HG02840 (cell line): Measurements from ENCODE around the gene SLC26A1.
A peak's percentile ranks its signal among the peaks of the same experiment; 100 is the strongest.

Experiments
- ATAC-seq: cut with Tn5 transposase; IDR thresholded peaks from one replicate; pipeline ENCODE4 v1.9.1; 2021; ENCODE audit warnings: mild to moderate bottlenecking, moderate library complexity, moderate number of reproducible peaks; ENCODE audit not compliant: unreplicated experiment, low FRiP score

The SLC26A1 gene

GRCh38 chr4:1030031-1030430 is 36.8 kb upstream of the SLC26A1 start:
- no peak for ATAC-seq

GRCh38 chr4:1029529-1029928 is 36.3 kb upstream of the SLC26A1 start:
- no peak for ATAC-seq

DNA sequence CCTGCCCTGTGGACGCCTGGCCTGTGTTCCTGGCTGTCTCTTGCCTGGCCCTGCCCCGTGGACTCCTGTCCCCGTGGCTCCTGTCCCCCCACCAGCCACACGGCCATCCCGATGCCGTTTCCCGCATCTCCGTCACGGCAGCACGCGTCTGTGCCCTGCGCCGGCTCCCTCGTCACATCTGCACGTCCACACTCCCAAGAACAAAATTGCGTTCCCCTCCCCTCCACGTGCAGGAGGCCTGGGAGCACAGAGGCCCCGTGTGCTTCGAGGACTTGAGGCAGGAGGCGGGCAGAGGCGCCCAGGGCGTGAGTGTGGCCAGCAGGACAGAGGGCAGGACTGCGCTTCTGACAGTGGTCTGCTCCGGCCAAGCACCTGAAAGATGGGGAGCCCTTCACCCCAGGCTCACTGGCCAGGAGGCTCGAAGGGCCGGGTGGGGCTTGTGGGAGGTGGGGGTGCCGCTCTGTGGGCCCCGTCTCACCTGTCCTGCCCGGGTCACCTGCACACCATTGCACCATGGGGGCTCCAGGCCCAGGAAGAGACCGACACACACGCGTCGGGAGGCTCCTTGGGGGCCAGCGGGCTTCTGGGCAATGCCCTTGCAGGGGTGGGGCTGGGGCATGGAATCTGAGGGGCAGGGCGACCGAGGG is 35.5 kb upstream of the SLC26A1 start:
- ATAC-seq, result no peak

GRCh38 chr4:1027915-1028238 is 34.7 kb upstream of the SLC26A1 start:
- ATAC-seq, result no peak

DNA sequence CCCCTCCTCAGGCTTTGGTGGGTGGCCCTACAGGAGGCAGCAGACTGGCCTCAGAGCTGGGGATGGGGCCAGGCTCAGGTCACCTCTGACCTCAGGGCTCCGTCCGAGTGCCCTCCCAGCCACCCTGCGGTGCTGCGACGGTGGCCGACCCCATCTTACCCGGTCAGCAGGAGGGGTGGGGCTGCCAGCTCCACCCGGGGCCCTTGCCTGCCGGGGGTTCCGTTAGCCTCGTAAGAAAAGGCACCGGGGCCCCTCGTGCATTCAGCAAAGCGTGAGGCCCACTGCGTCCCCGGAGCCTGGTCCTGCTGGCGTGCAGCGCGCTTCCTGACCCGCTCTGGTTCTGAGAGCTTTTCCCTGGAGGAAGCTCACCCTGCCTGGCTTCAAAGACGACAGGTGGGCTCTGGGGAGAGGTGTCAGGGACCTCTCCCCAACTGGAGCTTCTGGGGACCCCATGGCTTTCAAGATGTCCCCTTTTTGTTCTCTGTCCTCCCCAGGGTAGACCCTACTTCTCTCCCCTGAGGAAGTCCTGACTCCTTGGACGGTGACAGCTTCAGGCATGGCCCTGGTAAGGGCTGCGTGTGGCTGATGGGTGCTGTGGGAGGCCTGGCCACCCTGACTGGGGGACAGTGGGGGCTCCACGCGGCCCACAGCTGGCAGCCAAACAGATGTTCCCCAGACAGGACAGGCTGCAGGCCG is 34.2 kb upstream of the SLC26A1 start:
- no peak for ATAC-seq

DNA sequence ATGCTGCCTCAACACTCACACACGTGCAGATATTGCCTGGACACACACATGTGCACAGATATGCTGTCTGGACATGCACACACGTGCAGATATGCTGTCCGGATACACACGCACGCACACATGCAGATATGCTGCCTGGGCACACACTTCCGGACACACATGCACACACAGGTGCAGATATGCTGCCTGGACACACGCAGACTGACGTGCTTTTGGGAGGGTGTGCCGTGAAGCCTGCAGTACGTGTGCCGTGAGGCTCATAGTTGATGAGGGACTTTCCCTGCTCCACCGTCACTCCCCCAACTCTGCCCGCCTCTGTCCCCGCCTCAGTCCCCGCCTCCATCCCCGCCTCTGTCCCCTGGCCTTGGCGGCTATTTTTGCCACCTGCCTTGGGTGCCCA is 32.9 kb upstream of the SLC26A1 start:
- no peak for ATAC-seq

GRCh38 chr4:1024882-1025545 is 31.8 kb upstream of the SLC26A1 start:
- ATAC-seq, result no peak

- no peak for ATAC-seq
These were observed 30.9 kb upstream of the SLC26A1 start for GRCh38 chr4:1023895-1024740.

GRCh38 chr4:1023075-1023640 is 30.0 kb upstream of the SLC26A1 start:
- no peak for ATAC-seq

DNA sequence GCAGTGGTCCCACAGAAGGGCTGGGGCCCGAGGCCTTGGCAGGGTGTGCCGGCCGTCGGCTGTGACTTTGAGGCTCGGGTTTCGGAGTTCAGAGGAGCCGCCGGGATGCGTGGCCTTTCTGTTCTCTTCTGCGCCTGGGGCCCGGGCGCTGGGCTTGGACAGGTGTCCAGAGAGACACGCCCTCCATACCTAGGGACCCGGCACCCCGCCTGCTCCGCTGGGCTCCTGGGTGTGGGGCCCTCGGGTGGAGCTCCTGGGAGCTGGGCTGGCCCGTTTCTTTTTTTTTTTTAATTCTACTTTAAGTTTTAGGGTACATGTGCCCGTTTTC is 29.5 kb upstream of the SLC26A1 start:
- ATAC-seq, result no peak

- ATAC-seq, result no peak
These were observed 29.0 kb upstream of the SLC26A1 start for GRCh38 chr4:1022051-1022738.

- peak; percentile 60 for ATAC-seq
These were observed 28.3 kb upstream of the SLC26A1 start for GRCh38 chr4:1021386-1022050.

DNA sequence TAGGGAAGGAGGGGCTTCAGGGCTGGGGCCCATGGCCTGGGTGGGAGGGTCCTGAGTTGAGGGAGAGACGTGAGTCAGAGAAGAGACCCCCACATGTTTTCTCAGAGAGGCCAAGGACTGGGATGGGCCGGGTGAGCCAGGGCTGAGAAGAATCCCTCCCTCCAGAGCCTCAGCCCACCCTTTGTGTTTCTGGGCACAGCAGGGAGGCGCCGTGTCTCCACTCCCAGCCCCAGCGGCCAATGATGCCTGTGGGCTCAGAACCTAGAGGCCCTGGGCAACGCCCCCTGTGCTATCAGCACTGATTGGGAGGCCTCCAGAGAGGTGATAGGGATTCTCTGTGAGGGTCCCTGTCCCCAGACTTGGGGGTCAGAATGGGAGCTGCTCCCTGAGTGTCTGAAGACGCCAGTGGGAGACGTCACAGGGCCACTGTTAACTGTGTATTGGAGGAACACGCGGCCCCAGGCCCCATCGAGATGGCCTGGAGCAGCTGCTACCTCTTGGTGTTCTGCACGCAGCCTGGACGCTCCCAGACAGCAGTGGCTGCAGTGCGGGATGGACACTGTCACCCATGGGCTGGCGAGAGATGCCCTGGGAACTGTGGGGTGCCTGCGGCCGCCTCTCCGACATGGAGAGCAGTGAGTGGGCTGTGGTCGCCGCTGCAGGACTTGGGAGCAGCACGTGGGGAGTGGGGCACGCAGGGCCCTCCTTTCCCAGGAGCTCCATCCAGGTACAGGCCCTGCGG is 26.7 kb upstream of the SLC26A1 start:
- ATAC-seq, result no peak

DNA sequence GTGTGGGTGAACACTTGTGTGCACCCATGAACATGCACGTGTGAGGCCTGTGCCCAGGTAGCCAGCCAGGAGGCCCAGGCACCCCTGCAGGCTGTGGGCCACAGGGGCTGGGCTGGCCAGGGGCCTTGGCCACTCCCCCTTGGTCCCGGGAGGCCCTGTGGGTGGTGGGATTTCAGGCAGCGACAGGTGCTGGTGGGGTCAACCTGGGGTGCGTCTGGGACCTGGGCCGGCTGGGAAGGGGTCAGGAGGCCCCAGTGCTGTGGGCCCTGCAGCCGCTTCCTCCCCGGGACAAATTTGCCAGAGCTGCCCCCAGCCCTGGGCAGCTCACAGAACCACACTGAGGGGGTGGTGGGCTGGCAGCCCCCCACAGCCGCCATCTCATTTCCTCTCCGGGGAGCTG is 26.1 kb upstream of the SLC26A1 start:
- ATAC-seq, result no peak

- ATAC-seq, result no peak
These were observed 25.2 kb upstream of the SLC26A1 start for GRCh38 chr4:1018147-1019020.

DNA sequence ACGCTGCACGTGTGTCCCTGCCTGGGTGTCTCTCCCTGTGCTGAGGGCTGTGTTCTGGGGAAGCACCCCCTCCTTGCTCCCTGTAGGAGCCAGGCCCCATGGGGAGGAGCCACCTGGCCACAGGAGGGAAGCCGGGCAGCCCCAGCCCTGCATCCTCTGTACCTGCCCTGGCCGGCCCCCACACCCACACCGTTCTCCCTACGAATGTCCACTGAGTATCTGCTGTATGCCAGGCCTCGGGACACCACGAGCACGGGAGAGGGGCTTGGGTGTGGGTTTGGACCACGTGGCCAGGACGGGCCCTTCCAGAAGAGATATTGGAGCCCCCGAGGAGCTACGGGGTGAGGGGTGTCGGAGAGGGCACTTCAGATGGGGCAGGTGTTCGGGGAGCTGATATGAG is 24.5 kb upstream of the SLC26A1 start:
- no peak for ATAC-seq

DNA sequence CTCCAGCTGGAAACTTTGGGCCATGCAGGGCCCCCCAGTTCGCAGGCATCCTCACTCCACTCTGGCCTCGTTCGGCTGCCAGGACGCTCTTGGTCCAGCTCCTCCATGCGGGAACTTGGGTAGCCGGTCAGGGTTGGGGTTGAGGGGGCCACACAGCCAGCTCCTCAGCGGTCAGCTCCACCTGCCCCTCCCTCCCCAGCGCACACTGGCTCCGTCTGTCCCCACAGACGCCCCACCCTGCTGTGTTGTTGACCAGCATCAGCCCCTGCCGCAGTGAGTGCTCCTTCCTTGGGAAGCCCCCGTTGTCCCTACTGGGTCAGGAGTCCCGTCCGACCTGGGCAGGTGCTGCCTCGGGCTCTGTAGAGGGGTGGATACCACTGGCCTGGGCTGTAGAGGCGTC is 24.0 kb upstream of the SLC26A1 start:
- ATAC-seq, result no peak

DNA sequence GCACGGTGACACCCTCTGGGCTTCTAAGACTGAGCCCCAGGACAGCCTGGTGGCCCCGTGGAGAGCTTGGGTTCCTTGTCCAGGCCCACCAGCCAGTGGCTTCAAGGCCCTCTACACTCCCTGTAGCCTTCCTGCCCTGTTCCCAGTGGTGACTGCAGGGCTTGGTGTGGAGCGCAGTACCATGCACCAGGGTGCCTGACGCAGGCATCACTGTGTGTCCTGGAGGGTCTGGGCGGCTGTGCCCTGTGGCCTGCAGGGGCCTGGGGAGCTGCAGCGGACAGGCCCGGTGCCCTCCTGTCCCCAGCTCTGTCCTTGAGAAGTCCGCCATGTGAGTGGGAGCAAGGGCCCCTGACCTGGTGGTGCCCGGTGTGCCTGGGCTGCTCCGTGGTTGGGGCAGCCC is 22.5 kb upstream of the SLC26A1 start:
- ATAC-seq, result no peak
